Sigmoid colon (tissue), 7 donors: ENCODE results near the gene RSAD2. TPM values are rescaled to one million over a fixed set of nuclear protein-coding genes. Genes with fewer than 3 reads are reported as not detected.
A peak's percentile ranks its signal among the peaks of the same experiment; 100 is the strongest.
"Not testable (repeated sequence)": the region's sequence is repeated elsewhere in the genome, so short reads cannot be mapped to it uniquely, and the experiment has no call there.

ENCODE experiments used
- DNase-seq: peaks from one replicate; pipeline ENCODE4 v3.0.0-alpha.2; 2019
- H3K27ac ChIP-seq, 4 donors: fragments of 200-600 bp; sonication (generic); one replicate each; pipeline ENCODE4 v1.5.1; 2016 to 2019; ENCODE audit warnings: mild to moderate bottlenecking in 1 of 4
- H3K27me3 ChIP-seq, 3 donors: fragments of 200-600 bp; sonication (generic); one replicate each; pipeline ENCODE4 v1.5.1; 2019; ENCODE audit warnings: mild to moderate bottlenecking in 1 of 3
- H3K36me3 ChIP-seq, 4 donors: fragments of 200-600 bp; sonication (generic); one replicate each; pipeline ENCODE4 v1.5.1; 2016 to 2019
- H3K4me1 ChIP-seq, 4 donors: fragments of 200-600 bp; sonication (generic); one replicate each; pipeline ENCODE4 v1.5.1; 2017 to 2019
- H3K4me3 ChIP-seq, 4 donors: fragments of 200-600 bp; sonication (generic); one replicate each; pipeline ENCODE4 v1.5.1; 2017 to 2019; ENCODE audit warnings: mild to moderate bottlenecking in 2 of 4, moderate library complexity in 1 of 4
- H3K9me3 ChIP-seq, 4 donors: fragments of 200-600 bp in 3 of 4; sonication (generic) in 3 of 4; one replicate each; pipeline versions ENCODE4 v1.5.1 to v1.6.1; 2013 to 2019
- EP300 ChIP-seq, 4 donors: sonication (generic); formaldehyde crosslinking; IDR thresholded peaks; one replicate each; pipeline ENCODE4 v1.6.1; 2017; ENCODE audit warnings: antibody characterized with exemption in 4 of 4
- POLR2A ChIP-seq, 2 donors: fragments of 450-650 bp; IDR thresholded peaks; one replicate each; pipeline ENCODE4 v1.6.1; 2016; ENCODE audit warnings: antibody characterized with exemption in 2 of 2, mild to moderate bottlenecking in 2 of 2, moderate library complexity in 2 of 2
- POLR2AphosphoS5 ChIP-seq, 4 donors: sonication (generic); formaldehyde crosslinking; IDR thresholded peaks; one replicate each; pipeline ENCODE4 v1.6.1; 2017; ENCODE audit warnings: antibody characterized with exemption in 4 of 4
- WGBS, 2 donors: extraction: QIAGEN DNeasy Blood & Tissue Kit; methylation state at CpG; one replicate each; pipeline ENCODE4 v1.1.7; 2013; 5-methylcytosine and 5-hydroxymethylcytosine counted together
- intact Hi-C: fragments of 100-400 bp; cut with DNase I; formaldehyde crosslinking; loops from one replicate; pipeline ENCODE4 v1.15.1; 2023
- polyA plus RNA-seq, 3 donors: library from polyadenylated mRNA; stranded (reverse); fragments of 200-250 nt; gene quantifications; one replicate each; pipeline ENCODE4 v1.2.3, GENCODE V29; 2013
- total RNA-seq, 4 donors: library from RNA; depleted of rRNA; stranded (reverse); fragments of >200 nt; gene quantifications; one replicate each; pipeline ENCODE4 v1.1.0, GENCODE V29; 2016
- TF ChIP-seq, protein P1 (sequence below), 4 experiments: fragments of 450-650 bp in 3 of 4; fragments of 200-600 bp in 1 of 4; IDR thresholded peaks; one replicate each; pipeline ENCODE4 v1.5.1; 2016 to 2019; ENCODE audit warnings: antibody characterized with exemption in 4 of 4, mild to moderate bottlenecking in 3 of 4, moderate library complexity in 2 of 4
- donor health status: healthy with polysubstance abuse.
- donor health status: Bipolar disorder and iron deficiency.
- donor health status: healthy.

Gene RSAD2
- total and polyA plus RNA-seq, 7 donors = 1.2 to 22.3 (median 12.5) TPM

DNA sequence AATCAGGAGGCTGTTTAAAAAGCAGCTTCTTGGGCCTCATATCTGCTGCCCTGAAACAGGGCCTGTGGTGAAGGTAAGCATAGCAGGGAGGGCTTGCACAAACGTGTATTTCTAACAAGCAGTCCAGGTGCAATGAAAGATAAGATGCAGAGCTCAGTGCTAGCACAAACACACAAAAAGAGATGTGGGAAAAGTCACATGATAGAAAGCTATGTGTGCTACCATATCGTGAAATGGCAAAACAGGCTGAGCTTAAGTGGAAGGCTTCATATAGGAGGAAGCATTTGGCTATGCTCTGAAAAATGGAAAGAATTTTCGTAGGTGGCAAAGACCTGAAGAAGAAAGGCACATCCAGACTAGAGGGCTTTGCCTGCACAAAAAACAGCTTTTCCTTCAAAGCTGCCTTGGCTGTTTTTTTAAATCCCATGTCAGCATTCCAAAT lies 10.2 kb downstream of the RSAD2 start:
- 63 to 66% methylated on average over 3 of the region's 3 CpGs for WGBS, 2 donors
- no peak overlapping the region for H3K4me3 ChIP-seq
- H3K36me3 ChIP-seq = no peaks in the 10 kb centered on the region
- no peak overlapping the region for H3K27ac ChIP-seq
- H3K27me3 ChIP-seq = no peaks in the 10 kb centered on the region
- TF ChIP-seq EP300 (IDR thresholded peaks at IDR 0.05) (no peak), POLR2A (IDR thresholded peaks at IDR 0.05) (no peak), POLR2AphosphoS5 (IDR thresholded peaks at IDR 0.05) (no peak)
- TF ChIP-seq, protein P1, sequence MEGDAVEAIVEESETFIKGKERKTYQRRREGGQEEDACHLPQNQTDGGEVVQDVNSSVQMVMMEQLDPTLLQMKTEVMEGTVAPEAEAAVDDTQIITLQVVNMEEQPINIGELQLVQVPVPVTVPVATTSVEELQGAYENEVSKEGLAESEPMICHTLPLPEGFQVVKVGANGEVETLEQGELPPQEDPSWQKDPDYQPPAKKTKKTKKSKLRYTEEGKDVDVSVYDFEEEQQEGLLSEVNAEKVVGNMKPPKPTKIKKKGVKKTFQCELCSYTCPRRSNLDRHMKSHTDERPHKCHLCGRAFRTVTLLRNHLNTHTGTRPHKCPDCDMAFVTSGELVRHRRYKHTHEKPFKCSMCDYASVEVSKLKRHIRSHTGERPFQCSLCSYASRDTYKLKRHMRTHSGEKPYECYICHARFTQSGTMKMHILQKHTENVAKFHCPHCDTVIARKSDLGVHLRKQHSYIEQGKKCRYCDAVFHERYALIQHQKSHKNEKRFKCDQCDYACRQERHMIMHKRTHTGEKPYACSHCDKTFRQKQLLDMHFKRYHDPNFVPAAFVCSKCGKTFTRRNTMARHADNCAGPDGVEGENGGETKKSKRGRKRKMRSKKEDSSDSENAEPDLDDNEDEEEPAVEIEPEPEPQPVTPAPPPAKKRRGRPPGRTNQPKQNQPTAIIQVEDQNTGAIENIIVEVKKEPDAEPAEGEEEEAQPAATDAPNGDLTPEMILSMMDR (IDR thresholded peaks at IDR 0.05) = no peak
- DNase-seq = no peak
- intact Hi-C loops = no loop called here
- H3K9me3 ChIP-seq = no peaks in the 10 kb centered on the region
- no peaks in the 10 kb centered on the region for H3K4me1 ChIP-seq

DNA sequence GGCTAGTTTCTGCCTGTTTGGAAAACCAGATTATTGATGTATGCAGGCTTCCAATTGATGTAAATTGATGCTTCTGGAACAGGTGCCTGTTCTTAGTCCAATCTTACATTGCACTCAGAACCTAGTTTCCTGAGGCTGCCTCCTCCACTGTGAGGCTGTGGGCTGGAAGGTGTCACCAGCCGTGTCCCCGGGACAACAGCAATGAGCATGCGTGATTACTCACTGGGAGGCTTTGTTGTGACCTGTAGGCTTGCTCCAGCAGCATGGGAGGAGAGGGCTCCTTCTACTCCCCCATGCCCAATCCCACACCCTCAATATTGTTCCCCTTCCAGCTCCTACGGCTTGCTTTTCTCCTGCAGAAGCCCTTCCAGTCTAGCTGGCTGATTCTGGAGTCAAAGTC lies 11.1 kb downstream of the RSAD2 start:
- WGBS, 2 donors = 93 to 94% methylated on average over 4 of the region's 4 CpGs
- TF ChIP-seq, protein P1 (IDR thresholded peaks at IDR 0.05) = no peak
- no peak for TF ChIP-seq EP300 (IDR thresholded peaks at IDR 0.05)
- no peak for TF ChIP-seq POLR2A (IDR thresholded peaks at IDR 0.05)
- TF ChIP-seq POLR2AphosphoS5 (IDR thresholded peaks at IDR 0.05) = no peak

DNA sequence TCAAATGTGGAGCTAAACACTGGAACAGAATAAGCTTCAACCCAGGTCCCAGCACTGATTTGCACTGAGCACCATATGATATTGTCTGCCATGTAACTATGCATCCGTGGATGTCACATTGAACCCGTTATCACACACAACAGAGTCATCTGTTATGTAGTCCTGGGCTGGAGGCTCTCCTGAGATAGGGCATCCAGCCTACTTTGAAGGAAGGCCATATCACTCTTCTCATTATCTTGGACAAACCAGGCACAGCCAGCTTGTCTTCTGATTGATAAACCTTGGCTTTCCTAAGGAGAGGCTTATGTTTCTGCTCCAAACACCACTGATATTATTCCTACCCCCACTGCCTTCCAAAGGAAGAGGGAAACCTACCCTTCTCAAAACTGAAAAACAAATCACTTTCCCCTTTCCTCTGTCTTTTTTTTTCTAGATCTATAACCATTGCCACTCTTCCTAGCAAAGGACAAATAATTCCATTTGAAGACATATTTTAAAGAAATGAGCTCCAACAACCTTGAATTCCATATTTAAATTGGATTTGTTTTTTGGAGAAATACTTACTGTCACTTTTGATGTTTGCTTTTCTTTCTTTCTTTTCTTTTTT lies 16.4 kb downstream of the RSAD2 start:
- intact Hi-C loops = no loop called here
- Histone ChIP-seq H3K36me3 (peaks cover 0 to 20% (median 0%) of the 10 kb centered on the region in 4 donors), H3K4me3 (no peak overlapping the region), H3K9me3 (no peaks in the 10 kb centered on the region), H3K27ac (no peak overlapping the region), H3K27me3 (no peaks in the 10 kb centered on the region), H3K4me1 (peaks cover 0 to 3% (median 0%) of the 10 kb centered on the region in 4 donors)
- WGBS, 2 donors = 90 to 93% methylated on average over 2 of the region's 2 CpGs
- no peak for DNase-seq
- no peak for TF ChIP-seq POLR2AphosphoS5 (IDR thresholded peaks at IDR 0.05)
- TF ChIP-seq POLR2A (IDR thresholded peaks at IDR 0.05) = no peak
- TF ChIP-seq EP300 (IDR thresholded peaks at IDR 0.05) = no peak
- TF ChIP-seq, protein P1 (IDR thresholded peaks at IDR 0.05) = no peak

More for the DNA sequence above, 11.1 kb downstream of the RSAD2 start:
- no peak for DNase-seq
- Histone ChIP-seq H3K4me1 (no peaks in the 10 kb centered on the region), H3K27me3 (no peaks in the 10 kb centered on the region), H3K9me3 (no peaks in the 10 kb centered on the region), H3K36me3 (peaks cover 0 to 7% (median 0%) of the 10 kb centered on the region in 4 donors), H3K4me3 (no peak overlapping the region), H3K27ac (no peak overlapping the region)
- intact Hi-C loops = no loop called here

DNA sequence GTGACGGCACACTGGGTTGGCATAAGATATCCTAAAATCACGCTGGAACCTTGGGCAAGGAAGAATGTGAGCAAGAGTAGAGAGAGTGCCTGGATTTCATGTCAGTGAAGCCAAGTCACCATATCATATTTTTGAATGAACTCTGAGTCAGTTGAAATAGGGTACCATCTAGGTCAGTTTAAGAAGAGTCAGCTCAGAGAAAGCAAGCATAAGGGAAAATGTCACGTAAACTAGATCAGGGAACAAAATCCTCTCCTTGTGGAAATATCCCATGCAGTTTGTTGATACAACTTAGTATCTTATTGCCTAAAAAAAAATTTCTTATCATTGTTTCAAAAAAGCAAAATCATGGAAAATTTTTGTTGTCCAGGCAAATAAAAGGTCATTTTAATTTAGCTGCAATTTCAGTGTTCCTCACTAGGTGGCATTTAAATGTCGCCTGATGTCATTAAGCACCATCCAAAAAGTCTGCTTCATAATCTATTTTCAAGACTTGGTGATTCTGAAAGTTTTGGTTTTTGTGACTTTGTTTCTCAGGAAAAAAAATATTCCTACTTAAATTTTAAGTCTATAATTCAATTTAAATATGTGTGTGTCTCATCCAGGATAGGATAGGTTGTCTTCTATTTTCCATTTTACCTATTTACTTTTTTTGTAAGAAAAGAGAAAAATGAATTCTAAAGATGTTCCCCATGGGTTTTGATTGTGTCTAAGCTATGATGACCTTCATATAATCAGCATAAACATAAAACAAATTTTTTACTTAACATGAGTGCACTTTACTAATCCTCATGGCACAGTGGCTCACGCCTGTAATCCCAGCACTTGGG lies 19.6 kb downstream of the RSAD2 start:
- no peak for TF ChIP-seq POLR2AphosphoS5 (IDR thresholded peaks at IDR 0.05)
- TF ChIP-seq, protein P1 (IDR thresholded peaks at IDR 0.05) = peak; percentile 36 to 62 (median 54)

DNA sequence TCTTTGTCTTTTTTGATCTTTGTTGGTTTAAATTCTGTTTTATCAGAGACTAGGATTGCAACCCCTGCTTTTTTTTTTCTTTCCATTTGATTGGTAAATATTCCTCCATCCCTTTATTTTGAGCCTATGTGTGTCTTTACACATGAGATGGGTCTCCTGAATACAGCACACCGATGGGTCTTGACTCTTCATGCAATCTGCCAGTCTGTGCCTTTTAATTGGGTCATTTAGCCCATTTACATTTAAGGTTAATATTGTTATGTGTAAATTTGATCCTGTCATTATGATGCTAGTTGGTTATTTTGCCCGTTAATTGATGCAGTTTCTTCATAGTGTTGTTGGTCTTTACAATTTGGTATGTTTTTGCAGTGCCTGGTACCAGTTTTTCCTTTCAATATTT lies 25.0 kb downstream of the RSAD2 start:
- H3K36me3 ChIP-seq, H3K9me3 ChIP-seq, H3K4me3 ChIP-seq, H3K27me3 ChIP-seq, DNase-seq, intact Hi-C loops, H3K4me1 ChIP-seq, H3K27ac ChIP-seq: not testable (repeated sequence)
- WGBS, 2 donors = 93 to 96% methylated on average over 2 of the region's 2 CpGs

More for the DNA sequence above, 19.6 kb downstream of the RSAD2 start:
- Histone ChIP-seq H3K9me3 (no peaks in the 10 kb centered on the region), H3K36me3 (peaks cover 0 to 20% (median 0%) of the 10 kb centered on the region in 4 donors), H3K4me1 (peaks cover 0 to 3% (median 0%) of the 10 kb centered on the region in 4 donors), H3K27ac (no peak overlapping the region), H3K27me3 (no peaks in the 10 kb centered on the region), H3K4me3 (no peak overlapping the region)
- intact Hi-C loops = loop anchor here (2.0 kb wide), 1 partner anchor 148 kb away; no protein-coding TSS in a partner anchor
- WGBS, 2 donors = 71 to 79% methylated on average over 5 of the region's 5 CpGs
- no peak for DNase-seq
